ENCODE measurements around the gene CP.

GRCh38 chr3:149258714-149259113, 37.1 kb upstream of the CP start:
- no peak for TF ChIP-seq EZH2phosphoT487 (IDR thresholded peaks at IDR 0.05; ENCODE audit: borderline replicate concordance, low read depth, low read length)
- TF ChIP-seq, protein P1, sequence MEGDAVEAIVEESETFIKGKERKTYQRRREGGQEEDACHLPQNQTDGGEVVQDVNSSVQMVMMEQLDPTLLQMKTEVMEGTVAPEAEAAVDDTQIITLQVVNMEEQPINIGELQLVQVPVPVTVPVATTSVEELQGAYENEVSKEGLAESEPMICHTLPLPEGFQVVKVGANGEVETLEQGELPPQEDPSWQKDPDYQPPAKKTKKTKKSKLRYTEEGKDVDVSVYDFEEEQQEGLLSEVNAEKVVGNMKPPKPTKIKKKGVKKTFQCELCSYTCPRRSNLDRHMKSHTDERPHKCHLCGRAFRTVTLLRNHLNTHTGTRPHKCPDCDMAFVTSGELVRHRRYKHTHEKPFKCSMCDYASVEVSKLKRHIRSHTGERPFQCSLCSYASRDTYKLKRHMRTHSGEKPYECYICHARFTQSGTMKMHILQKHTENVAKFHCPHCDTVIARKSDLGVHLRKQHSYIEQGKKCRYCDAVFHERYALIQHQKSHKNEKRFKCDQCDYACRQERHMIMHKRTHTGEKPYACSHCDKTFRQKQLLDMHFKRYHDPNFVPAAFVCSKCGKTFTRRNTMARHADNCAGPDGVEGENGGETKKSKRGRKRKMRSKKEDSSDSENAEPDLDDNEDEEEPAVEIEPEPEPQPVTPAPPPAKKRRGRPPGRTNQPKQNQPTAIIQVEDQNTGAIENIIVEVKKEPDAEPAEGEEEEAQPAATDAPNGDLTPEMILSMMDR (conservative IDR thresholded peaks at IDR 0.05; ENCODE audit: low read length): no peak
